Measurements from ENCODE around the gene SH2D2A. TPM values are rescaled to one million over a fixed set of nuclear protein-coding genes. Genes with fewer than 3 reads are reported as not detected.

SH2D2A gene
- total RNA-seq, 2 experiments from 2014 or later: 2.1 to 5.8 TPM

DNA sequence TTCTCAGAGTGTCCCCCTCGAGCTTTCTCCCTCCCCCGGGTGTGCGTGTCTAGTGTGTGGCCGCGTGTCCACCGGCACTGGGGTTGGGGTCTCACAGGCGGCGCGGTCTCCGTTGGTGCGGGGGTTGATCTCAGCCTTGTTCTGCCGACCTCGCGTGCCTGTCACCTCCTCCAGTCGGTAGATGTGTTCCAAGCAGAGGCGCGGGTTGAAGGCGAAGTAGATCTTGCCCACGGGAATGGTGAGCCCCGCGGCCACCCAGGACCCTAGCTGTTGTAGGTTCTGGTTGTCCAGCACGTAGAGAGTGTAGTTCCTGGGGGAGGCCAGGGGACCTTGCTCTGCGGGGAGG is 32.5 kb upstream of the SH2D2A start:
- Histone ChIP-seq H3K9me2 (ENCODE audit: insufficient read depth, low read length) (no peaks in the 10 kb centered on the region), H2AFZ (ENCODE audit: low read length) (no peak overlapping the region), H3K79me2 (ENCODE audit: insufficient read depth, low read depth, low read length) (no peaks in the 10 kb centered on the region), H3K9me3 (ENCODE audit: low read length) (no peaks in the 10 kb centered on the region), H3K4me2 (ENCODE audit: low read length) (no peak overlapping the region), H3K36me3 (ENCODE audit: insufficient read depth, low read length) (no peaks in the 10 kb centered on the region), H3K4me3 (ENCODE audit: low read depth, low read length, poor library complexity, severe bottlenecking) (no peak overlapping the region), H3K27ac (ENCODE audit: low read depth, low read length, poor library complexity, severe bottlenecking) (no peak overlapping the region), H3K4me1 (ENCODE audit: insufficient read depth, low read length, poor library complexity, severe bottlenecking) (no peaks in the 10 kb centered on the region), H4K20me1 (ENCODE audit: insufficient read depth, low read length) (no peaks in the 10 kb centered on the region)
- POLR2A ChIA-PET: interaction anchor here (0.6 kb wide), 1 partner anchor 39 kb away, joined by 6 read pairs; no protein-coding TSS in a partner anchor
- CTCF ChIA-PET (ENCODE audit: unreplicated experiment): no interaction called here
- intact Hi-C loops (cut with micrococcal nuclease; ENCODE audit: unreplicated experiment): no loop called here
- BruUV-seq (replicated peaks): no TSS peak
- DNase-seq (ENCODE audit: low spot score): no peak
- TF ChIP-seq, protein P1, sequence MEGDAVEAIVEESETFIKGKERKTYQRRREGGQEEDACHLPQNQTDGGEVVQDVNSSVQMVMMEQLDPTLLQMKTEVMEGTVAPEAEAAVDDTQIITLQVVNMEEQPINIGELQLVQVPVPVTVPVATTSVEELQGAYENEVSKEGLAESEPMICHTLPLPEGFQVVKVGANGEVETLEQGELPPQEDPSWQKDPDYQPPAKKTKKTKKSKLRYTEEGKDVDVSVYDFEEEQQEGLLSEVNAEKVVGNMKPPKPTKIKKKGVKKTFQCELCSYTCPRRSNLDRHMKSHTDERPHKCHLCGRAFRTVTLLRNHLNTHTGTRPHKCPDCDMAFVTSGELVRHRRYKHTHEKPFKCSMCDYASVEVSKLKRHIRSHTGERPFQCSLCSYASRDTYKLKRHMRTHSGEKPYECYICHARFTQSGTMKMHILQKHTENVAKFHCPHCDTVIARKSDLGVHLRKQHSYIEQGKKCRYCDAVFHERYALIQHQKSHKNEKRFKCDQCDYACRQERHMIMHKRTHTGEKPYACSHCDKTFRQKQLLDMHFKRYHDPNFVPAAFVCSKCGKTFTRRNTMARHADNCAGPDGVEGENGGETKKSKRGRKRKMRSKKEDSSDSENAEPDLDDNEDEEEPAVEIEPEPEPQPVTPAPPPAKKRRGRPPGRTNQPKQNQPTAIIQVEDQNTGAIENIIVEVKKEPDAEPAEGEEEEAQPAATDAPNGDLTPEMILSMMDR (conservative IDR thresholded peaks at IDR 0.05; ENCODE audit: low read length): no peak
- no peak for TF ChIP-seq EZH2phosphoT487 (IDR thresholded peaks at IDR 0.05; ENCODE audit: borderline replicate concordance, low read depth, low read length)

DNA sequence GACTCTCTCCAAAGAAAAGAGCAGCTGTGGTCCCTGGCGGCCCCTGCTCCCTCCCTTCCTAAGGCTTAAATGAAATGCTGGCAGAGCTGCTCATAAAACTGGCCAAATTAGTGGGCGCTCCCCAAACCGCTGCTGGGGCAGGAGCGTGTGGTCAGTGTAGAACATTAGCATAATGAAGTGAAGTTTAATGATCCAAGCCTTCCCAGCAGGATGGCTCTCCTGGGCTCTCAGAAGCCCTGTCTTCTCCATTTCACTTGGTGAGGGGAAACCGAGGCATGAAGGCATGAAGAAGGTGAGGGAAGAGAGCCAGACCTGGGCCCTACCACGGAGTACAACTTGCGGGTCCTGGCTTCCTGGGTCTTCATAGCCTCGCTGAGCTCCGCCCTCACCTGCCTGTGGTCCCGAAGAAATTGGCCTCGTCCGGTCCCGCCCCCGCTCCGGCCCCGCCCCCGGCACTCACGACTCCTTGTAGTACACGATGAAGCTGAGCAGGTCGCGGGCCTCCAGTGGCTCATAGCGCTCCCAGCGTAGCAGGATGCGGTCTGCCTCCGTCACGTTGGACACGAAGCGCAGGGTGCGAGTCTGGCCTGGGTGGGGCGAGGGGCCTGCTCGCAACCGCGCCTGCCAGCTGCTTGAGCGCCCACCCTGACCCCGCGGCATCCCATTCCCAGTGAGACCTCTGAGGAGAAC is 32.0 kb upstream of the SH2D2A start:
- TF ChIP-seq, protein P1 (conservative IDR thresholded peaks at IDR 0.05; ENCODE audit: low read length): no peak
- no peak for TF ChIP-seq EZH2phosphoT487 (IDR thresholded peaks at IDR 0.05; ENCODE audit: borderline replicate concordance, low read depth, low read length)
- Histone ChIP-seq H3K4me1 (ENCODE audit: insufficient read depth, low read length, poor library complexity, severe bottlenecking) (no peaks in the 10 kb centered on the region), H2AFZ (ENCODE audit: low read length) (no peak overlapping the region), H3K36me3 (ENCODE audit: insufficient read depth, low read length) (no peaks in the 10 kb centered on the region), H3K4me3 (ENCODE audit: low read depth, low read length, poor library complexity, severe bottlenecking) (no peak overlapping the region), H3K9me2 (ENCODE audit: insufficient read depth, low read length) (no peaks in the 10 kb centered on the region), H3K9me3 (ENCODE audit: low read length) (no peaks in the 10 kb centered on the region), H4K20me1 (ENCODE audit: insufficient read depth, low read length) (no peaks in the 10 kb centered on the region), H3K27ac (ENCODE audit: low read depth, low read length, poor library complexity, severe bottlenecking) (no peak overlapping the region), H3K4me2 (ENCODE audit: low read length) (no peak overlapping the region), H3K79me2 (ENCODE audit: insufficient read depth, low read depth, low read length) (no peaks in the 10 kb centered on the region)
- intact Hi-C loops (cut with micrococcal nuclease; ENCODE audit: unreplicated experiment): no loop called here
- POLR2A ChIA-PET: interaction anchor here (0.6 kb wide), 1 partner anchor 38 kb away, joined by 6 read pairs; no protein-coding TSS in a partner anchor
- CTCF ChIA-PET (ENCODE audit: unreplicated experiment): no interaction called here
- no peak for DNase-seq (ENCODE audit: low spot score)
- no TSS peak for BruUV-seq (replicated peaks)

DNA sequence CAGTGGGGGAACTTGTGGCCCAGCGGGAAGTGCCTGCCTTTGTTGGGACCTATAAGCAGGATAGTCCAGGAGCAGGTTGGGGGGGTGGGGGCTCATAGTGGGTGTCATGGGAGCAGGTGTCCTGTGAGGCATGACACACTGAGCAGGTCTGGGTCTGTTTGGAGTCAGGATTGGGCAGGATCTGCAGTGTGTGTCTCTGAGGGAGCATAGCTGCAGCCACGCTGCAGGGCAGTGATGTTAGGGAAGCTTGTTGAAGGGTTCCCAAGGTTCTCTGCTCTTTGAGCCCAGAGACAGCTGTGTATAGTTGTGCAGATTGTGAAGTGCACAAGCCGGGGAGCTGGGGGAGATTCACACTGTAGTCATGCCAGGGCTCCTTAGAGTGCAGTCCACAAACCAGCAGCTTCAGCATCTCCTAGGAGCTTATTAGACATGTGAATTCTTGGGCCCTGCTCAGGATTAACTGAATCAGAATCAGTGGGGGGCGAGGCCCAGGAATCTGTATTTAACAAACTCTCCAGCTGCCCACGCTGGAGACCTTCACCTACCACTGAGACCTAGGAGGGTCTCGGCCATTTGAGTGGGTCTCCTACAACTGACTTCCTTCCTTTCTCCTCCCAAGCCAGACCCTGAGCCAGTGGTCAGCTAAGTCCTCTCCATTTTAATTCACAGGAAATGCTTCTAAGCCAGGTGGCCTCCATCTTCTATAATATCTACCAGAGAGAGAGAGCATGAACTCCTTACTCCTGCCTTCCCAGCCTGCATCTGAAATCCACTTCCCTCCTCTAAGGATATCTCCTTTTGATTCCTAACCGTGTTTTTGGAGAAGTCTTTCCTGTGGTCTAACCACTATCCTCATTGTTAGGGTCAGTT is 31.2 kb upstream of the SH2D2A start:
- intact Hi-C loops (cut with micrococcal nuclease; ENCODE audit: unreplicated experiment): no loop called here
- Histone ChIP-seq H3K4me1 (ENCODE audit: insufficient read depth, low read length, poor library complexity, severe bottlenecking) (no peaks in the 10 kb centered on the region), H3K79me2 (ENCODE audit: insufficient read depth, low read depth, low read length) (no peaks in the 10 kb centered on the region), H2AFZ (ENCODE audit: low read length) (no peak overlapping the region), H3K4me3 (ENCODE audit: low read depth, low read length, poor library complexity, severe bottlenecking) (no peak overlapping the region), H3K27ac (ENCODE audit: low read depth, low read length, poor library complexity, severe bottlenecking) (no peak overlapping the region), H3K9me3 (ENCODE audit: low read length) (no peaks in the 10 kb centered on the region), H3K4me2 (ENCODE audit: low read length) (no peak overlapping the region), H4K20me1 (ENCODE audit: insufficient read depth, low read length) (no peaks in the 10 kb centered on the region), H3K36me3 (ENCODE audit: insufficient read depth, low read length) (no peaks in the 10 kb centered on the region), H3K9me2 (ENCODE audit: insufficient read depth, low read length) (no peaks in the 10 kb centered on the region)
- CTCF ChIA-PET (ENCODE audit: unreplicated experiment): no interaction called here
- no TSS peak for BruUV-seq (replicated peaks)
- TF ChIP-seq, protein P1 (conservative IDR thresholded peaks at IDR 0.05; ENCODE audit: low read length): no peak
- TF ChIP-seq EZH2phosphoT487 (IDR thresholded peaks at IDR 0.05; ENCODE audit: borderline replicate concordance, low read depth, low read length): no peak
- POLR2A ChIA-PET: no interaction called here
- DNase-seq (ENCODE audit: low spot score): no peak
